IPS-NIHi11 (cell line): Measurements from ENCODE around the gene SCYL3.
"Not testable (repeated sequence)": the region's sequence is repeated elsewhere in the genome, so short reads cannot be mapped to it uniquely, and the experiment has no call there.

ENCODE experiments used
- DNase-seq: peaks from one replicate; pipeline ENCODE4 v3.0.0; 2012; ENCODE audit warnings: mixed read lengths, low spot score

The SCYL3 gene, protein sequence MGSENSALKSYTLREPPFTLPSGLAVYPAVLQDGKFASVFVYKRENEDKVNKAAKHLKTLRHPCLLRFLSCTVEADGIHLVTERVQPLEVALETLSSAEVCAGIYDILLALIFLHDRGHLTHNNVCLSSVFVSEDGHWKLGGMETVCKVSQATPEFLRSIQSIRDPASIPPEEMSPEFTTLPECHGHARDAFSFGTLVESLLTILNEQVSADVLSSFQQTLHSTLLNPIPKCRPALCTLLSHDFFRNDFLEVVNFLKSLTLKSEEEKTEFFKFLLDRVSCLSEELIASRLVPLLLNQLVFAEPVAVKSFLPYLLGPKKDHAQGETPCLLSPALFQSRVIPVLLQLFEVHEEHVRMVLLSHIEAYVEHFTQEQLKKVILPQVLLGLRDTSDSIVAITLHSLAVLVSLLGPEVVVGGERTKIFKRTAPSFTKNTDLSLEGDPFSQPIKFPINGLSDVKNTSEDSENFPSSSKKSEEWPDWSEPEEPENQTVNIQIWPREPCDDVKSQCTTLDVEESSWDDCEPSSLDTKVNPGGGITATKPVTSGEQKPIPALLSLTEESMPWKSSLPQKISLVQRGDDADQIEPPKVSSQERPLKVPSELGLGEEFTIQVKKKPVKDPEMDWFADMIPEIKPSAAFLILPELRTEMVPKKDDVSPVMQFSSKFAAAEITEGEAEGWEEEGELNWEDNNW

DNA sequence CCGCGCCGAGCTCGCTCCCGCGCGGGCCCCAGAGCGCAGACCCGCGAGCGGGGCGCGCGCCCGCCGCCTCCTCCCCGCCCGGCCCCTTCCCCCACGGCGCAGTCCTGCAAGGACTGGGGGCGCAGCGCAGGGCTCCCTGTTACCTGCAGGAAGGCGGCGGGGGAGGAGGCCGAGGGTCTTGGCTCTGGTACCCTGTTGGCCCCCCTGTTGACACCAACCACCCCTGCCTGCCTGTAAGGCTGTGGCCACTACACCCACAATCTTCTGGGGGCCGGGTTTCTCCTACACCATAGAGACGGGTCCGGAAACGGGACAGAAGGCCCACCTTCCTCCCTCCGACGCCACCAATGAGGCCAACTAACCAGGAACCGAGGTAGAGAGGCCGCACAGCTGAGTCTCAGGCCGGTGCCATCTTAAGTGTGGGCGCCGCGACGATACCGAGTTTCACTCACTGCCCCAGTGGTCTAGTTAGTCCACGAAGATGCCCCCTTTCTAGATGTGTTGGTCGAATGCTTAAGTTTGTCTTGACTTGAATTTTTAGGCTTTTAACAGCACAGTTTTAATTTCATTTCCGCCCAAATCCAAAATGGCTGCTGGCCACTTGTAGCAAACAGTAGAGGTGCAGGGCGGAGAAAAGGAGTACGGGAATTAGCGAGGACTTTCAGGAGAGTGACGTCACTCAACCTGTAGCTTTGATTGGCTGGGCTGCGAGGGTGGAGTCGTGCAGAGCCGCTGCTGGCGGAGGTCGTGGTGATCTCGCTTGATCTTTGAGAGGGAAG lies at the start of gene SCYL3:
SCYL3 (minus strand) TSS at position 252 of the 779 bp plus-strand sequence. CDS start 5,056 bp downstream, outside the sequence.
- peak; percentile 94 for DNase-seq

DNA sequence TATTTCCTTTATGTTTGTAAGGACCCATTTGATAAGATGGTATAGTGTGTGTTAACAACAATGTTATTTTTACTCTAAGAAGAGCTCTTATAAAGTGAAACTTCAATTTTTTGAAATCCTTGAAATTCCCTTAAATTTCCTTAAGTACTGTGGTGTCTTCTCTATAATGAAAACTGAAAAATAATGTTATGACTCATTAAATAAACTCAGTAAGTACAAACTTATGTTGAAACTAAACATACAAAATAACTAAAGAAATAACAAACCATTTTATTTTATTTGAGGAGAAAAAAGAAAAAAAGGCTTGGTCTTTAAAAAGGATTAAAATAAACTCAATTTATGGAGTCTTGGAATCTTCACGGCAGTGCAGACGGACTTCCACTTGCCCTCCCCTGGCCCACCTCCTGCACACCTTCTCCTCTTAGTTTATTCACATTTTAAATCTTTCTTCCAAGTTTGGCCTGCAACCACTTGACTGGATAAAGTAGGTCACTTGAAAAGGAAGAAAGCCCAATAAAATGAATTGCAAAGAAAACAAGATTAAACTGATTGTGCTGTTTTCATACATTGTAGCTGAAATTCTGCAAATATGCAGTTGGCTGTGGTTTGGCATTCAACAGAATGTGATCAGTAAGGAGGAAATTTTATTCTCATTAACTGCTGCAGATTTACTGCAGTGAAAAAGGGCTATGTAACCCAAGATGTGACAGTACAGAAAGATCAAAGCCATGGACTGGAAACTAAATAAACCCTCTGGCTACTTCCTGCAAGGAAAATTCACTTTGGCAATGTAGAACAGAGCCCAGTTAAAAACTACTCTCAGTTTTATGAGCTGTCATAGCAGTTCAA lies 48.5 kb upstream of the SCYL3 start:
- no peak for DNase-seq

DNA sequence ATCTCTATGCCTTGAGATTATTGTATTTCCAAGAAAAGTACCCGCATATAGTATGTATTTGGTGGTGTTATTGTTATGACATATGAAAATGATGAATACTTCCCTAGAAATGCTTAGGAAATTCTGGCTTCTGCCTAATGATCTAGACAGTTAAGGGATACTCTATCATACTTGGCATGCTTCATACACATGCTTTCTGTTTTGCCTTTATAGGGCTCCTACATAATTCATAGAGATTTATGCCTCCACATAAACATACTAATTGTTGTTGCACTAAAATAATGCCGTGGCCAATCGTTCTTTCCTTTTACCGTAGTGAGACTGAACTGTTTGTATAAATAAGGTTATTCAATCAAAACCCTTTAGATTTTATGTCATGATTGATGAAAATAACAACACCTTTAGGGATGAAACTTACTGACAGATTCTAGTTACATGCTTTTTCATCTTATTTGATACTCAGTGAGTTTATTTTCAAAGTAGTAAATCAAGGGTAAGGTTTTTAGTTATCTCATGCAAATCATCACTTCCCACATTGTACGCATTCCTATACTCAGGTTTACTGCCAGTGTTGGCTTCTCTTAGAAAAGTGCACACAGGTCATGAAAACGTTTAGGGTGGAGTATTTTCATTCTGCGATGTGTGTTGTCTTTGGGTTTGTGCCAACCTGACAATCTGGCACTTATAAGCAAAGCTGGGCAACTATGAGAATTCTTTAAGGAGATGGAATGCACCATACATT lies 40.5 kb upstream of the SCYL3 start:
- no peak for DNase-seq

DNA sequence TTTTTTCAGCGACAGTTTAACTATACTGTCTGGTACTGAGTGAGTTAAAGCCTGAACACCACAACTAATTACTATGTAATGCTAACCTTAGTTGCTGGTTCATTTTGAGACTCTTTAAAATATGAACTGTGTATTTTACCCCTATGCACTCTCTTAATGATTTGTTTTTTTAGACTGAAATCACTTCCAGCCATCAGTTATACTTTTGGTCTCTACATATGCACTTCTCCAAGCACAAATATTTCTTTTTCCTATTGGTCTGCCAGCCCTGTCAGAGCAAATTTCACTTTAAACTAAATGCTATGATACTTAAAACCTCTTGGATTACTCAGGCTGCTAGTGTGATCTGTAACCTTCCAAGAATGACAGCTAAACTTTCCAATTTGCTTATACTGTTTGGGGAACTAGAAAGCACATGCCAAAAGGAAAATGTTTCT lies 38.1 kb upstream of the SCYL3 start:
- DNase-seq, result no peak

DNA sequence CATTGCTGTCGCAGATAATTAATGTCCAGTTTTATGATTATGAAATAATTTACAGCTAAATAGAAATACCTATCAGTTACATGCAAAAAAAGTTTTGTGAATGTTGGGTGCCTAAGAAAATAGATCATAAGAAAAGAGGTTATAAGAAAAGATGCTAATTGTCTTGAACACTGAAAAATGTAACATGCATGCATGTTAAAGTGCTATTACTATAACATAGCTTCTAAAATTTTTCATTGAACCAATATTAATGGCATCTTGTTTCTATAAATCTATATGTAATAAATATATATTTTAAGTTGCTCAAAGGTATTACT lies 35.5 kb upstream of the SCYL3 start:
- DNase-seq, result no peak

DNA sequence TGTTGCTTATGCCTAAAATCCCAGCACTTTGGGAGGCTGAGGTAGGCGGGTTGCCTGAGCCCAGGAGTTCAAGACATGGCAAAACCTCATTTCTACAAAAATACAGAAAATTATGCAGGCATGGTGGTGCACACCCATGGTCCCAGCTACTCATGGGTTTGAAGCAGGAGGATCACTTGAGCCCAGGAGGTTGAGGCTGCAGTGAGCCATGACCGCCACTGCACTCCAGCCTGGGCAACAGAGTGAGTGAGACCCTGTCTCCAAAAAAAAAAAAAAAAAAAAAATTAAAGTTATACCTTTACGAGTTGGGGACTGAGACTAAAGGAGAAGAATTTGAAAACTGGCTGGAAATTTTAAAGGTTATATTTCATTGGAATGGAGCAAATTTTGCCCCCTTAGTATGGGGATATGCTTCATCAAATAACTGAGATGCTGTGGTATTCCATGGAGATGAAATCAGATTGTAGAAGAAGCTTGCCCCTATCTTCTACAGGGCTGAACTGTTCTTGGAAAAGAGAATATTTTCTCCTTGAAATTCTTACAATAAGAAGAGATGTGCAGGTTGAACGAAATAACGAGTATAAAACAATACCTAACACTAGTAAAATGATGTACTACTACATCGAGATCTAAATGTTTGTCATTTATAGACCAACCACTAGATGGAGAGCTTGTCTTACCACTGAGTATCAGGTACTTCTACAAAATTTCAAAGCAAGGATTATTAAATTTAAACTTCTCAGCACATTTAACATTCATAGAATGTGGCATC lies 34.9 kb upstream of the SCYL3 start:
- DNase-seq, result peak; percentile 20

DNA sequence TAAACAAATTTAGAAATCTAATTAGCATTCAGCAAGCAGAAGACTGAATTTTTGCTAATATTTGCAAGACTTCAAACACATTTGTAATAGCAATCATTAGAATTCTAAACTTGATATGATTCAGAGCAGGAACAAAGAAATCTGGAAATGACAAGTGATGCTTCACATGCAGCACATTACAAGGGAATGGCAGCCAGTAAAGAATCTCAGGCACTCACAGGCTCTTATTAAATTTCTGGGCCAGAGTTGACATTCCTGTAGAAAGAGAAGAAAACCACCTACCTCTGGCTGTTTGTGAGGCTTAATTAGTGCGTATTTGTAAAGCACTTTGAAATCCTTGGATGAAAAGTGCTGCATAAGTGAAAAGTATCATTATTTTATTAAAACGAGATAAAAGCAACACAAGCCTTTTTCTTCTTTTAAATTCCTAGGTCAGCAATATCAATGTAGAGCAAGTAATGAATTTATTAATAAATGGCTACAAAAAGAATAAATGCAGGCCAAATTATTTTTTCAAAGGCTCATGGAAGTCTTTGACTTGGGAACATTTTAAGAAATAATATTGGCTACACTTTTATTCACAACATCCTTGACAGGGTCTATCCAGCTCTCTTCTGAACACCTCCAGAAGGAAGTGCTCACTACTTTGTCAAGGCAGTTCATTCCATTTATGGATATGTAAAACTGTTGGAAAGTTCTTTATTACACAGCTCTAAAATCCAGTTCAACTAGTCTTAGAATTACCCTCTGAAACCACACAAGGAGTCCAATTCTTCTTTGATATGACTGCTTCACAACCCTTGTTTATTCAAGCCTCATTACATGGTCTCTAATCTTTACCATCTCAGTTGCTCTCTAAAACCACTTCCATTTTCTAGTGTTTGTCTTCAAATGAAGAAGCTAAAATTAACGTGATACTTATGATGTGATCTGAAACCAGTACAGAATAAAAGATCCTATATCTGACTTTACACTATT lies 32.1 kb upstream of the SCYL3 start:
- no peak for DNase-seq

DNA sequence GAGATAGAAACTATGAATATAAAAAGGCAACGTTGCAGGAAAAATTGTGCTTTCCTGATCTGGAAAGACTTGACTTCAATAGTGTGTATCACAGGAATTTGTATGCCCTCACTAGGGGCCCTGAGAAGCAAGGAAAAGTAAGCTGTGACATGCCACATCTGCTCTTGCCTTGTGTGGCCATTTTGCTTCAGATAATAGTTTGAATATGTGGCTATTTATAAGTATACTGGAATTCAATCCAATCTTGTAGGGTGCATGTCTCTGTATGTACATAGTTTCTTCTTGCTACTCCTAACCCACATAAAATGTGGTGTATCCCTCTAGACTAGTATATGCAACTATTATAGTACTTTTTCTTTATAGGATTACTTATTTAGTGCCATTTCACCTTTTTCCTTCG lies 31.1 kb upstream of the SCYL3 start:
- no peak for DNase-seq

DNA sequence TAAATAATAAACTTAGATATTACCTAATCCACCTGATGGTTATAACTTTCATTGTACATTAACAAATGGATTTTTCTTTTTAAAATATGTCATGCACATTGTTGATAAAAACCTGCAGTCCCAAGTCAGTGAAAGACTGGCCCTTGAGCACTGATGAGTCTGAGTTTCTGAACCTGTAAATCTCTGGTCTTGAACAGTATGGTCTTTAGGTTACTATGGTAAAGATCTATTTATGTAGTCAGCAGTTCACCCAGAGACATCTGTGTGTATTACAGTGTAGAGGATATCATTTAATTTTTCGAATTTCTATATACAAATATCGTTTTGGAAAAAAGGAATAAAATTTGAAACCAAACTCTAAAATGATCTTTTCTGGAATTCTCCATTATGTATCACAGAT lies 30.4 kb upstream of the SCYL3 start:
- DNase-seq, result no peak

DNA sequence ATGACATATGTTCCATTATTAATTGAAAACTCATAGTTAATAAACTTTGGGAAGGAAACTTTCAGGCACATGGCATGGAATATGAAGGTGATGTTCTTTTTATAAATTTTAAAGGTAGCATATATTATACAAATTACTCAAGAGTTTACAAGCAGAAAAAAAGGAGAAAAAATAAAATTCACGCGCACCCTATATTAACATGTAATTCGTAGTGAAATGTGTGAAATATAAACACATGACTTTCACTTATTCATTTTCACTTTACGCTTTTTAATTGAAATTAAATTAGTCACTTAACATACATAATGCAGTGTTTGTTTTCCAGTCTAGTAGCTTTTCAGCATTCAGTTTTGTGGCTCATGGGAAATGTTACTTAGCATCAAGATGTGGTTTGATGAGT lies 27.4 kb upstream of the SCYL3 start:
- no peak for DNase-seq

DNA sequence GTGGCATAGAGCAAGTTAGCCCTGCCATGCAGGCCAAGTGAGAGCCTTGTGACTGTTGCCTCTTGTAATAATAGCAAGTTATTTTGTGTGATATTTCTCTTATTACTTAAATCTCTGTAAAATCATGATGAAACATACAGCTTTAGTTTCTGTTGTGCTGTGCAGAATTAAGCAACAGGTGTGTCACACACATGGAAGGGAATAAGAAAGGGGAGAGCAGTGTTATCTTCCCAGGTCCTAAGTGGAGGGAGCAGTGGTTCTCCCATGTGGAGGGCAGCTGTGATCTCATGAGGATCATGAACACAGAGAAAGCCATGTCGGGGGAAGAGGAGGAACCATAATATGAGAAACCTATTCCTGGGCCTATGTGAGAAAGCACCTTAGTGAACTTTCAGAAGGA lies 25.2 kb upstream of the SCYL3 start:
- DNase-seq, result no peak

DNA sequence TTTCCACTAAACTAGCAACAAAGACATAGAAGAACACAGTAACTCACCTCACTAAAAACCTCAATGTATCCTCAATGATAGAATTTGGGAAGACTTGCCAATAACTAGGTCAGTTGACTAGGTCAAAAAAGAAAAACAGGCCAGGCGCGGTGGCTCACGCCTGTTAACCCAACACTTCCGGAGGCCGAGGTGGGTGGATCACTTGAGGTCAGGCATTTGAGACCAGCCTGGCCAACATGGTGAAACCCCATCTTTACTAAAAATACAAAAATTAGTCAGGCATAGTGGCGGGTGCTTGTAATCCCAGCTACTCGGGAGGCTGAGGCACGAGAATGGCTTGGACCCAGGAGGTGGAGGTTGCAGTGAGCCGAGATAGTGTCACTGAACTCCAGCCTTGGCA lies 24.5 kb upstream of the SCYL3 start:
- not testable (repeated sequence) for DNase-seq

DNA sequence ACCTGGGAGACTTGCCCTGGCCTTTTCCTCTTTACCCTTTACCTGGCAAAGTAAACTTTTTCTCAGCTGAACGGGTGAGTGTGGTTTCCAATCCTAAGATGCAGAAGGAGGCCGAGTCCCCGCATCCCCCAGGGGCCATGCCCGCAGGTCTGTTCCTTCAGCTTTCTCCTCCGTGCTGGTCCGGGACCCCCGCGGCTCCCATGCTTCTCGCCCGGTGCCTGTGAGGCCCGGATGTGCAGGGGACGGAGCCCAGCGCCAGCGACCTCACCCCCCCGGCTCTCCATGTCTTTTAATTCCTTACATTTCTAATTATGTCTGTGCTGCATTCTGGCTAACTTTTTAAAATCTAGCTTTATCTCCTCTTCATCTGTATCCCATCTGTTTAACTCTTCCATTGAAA lies 21.5 kb upstream of the SCYL3 start:
- DNase-seq, result no peak

DNA sequence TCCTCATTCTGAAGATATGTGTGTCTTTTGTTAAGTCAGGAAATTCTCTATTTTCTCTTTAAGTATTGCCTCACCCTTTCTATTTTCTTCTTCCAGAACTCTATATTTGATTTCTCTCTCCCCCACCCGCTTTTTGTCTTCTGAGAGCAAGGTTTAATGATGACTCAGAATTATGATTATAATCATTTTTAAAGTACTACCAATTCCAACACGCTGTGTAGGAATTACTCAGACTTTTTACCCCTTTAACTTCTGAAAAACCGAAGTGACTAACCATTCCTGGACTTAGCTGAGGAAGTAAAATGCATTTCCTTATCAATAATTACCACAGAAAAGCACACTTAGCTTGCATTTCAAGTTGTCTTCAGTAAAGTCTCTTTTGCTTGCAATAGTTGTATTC lies 20.8 kb upstream of the SCYL3 start:
- no peak for DNase-seq

DNA sequence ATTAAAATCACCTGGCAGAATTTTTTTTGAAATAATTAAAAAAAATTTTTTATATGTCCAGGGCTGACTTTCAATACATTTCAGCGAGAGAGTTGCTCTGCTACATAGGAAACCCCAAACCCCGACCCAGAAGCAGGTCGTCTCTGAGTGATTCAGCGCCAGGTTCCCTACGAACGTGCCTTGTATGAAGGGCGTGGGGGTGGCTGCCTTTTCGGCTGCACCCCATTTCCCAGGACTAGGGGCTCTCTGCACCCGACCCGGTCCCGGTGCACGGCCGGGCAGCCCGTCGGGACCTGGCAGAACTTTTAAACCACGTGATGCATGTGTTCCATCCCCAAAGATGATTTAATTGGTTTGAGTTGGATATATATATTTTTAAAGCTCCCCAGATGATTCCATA lies 15.8 kb upstream of the SCYL3 start:
- DNase-seq, result no peak

DNA sequence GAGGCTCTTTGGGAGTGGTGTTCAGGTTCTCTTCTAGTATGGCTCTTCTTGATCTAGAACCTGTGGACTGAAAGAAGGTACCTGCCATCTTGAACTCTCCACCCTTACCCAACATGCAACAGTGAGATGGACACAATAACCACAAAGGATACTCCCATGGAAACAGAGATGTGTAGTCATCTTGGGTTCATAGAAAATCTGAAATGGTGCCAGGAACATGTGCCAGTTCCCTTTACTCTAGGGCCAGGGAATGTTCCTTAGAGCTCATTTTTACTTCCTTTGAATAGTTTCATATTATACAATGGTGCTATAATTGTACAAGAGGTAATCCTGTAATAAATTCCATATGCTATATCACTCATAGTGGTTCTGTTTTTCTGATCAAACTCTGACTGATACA lies 13.2 kb upstream of the SCYL3 start:
- no peak for DNase-seq

DNA sequence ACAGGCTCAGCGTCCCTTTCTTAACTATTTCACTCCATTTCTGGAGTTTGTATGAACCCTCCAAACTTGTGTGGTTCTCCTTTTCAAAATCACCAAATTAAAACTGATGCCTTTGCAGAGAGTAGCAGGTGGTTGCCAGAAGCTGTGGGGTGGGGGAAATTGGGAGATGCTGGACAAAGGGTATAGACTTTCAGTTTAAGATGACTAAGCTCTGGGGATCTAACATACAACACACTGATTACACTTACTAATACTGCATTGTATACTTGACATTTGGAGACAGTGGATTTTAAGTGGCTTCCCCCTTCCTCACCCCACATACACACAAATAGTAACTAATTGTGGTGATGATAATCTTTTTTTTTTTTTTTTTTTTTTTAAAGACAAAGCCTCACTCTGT lies 11.1 kb upstream of the SCYL3 start:
- no peak for DNase-seq

DNA sequence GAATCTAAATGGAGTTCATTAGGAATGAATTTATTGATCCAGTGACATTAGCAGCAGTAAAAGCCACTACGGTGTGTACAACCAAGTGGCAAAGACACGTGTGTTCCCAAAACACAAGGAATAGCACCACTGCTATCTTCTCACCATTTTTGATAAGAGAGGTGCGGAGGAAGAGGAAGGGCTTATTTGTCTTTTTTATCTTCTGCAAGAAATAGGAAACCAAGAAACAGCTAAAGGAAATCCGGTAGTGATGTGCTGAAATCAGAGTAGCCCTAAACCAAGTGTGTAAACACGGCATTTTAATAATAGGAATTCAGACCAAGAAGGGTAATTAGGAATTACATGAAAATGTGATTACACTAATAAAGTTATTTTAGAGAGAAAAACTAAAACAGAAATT lies 9.1 kb upstream of the SCYL3 start:
- DNase-seq, result no peak

DNA sequence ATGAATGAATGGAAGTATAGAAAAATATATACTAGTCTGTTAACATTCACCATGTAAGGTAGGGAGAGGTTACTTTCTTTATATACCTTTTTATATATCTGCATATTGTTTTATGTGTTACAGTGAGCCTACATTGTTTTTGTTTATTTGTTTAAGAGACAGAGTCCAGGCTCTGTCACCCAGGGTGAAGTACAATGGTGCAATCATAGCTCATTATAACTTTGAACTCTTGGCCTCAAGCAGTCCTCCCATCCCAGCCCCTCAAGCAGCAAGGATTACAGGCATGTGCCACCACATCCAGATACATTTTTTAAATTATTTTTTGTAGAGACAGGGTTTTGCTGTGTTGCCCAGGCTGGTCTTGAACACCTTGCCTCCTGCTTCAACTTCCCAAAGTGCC lies 7.4 kb upstream of the SCYL3 start:
- DNase-seq, result no peak
